Retinal pigment epithelial cell (primary cell): ENCODE data around the gene NBAS.
"Not testable (repeated sequence)": the region's sequence is repeated elsewhere in the genome, so short reads cannot be mapped to it uniquely, and the experiment has no call there.

Source experiments
- DNase-seq: peaks from one replicate; pipeline ENCODE4 v3.0.0-alpha.2; 2010; ENCODE audit warnings: low read depth
- H3K4me3 ChIP-seq: 2 replicates; pipeline ENCODE4 v1.5.1; 2011; ENCODE audit warnings: mild to moderate bottlenecking, low read length, control low read depth, moderate library complexity
- TF ChIP-seq, protein P1 (sequence below): conservative IDR thresholded peaks from 2 replicates; pipeline ENCODE4 v1.5.1; 2011; ENCODE audit warnings: low read depth, low read length, control low read depth, inconsistent platforms

NBAS gene

DNA sequence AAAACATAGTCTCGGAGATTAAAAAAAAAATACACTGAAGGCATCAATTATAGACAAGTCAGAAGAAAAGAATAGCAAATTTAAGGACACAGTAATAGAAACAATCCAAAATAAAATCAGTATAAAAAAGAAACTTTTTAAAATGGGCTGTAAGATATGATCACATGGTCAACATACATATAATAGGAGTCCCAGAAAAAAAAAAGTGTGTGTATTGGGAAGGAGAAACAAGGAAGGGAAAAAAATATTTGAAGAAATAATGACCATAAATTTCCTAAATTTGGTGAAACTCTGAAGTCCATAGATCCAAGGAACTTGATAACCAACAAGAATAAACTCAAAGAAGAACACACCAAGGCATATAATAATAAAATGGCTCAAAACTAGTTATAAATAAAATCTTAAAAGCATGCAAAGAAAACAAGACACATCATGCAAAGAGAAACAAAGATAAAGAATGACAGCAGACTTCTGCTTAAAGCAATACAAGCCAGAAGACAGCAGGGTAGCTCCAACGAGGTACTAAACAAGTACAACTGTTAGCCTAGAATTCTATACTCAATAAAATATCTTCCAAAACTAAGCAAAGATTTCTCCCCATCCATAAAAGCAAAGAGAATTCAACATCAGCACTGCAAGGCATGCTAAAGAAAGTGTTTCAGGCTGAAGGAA, 115.1 kb downstream of the NBAS start:
- TF ChIP-seq, protein P1, sequence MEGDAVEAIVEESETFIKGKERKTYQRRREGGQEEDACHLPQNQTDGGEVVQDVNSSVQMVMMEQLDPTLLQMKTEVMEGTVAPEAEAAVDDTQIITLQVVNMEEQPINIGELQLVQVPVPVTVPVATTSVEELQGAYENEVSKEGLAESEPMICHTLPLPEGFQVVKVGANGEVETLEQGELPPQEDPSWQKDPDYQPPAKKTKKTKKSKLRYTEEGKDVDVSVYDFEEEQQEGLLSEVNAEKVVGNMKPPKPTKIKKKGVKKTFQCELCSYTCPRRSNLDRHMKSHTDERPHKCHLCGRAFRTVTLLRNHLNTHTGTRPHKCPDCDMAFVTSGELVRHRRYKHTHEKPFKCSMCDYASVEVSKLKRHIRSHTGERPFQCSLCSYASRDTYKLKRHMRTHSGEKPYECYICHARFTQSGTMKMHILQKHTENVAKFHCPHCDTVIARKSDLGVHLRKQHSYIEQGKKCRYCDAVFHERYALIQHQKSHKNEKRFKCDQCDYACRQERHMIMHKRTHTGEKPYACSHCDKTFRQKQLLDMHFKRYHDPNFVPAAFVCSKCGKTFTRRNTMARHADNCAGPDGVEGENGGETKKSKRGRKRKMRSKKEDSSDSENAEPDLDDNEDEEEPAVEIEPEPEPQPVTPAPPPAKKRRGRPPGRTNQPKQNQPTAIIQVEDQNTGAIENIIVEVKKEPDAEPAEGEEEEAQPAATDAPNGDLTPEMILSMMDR: no peak

DNA sequence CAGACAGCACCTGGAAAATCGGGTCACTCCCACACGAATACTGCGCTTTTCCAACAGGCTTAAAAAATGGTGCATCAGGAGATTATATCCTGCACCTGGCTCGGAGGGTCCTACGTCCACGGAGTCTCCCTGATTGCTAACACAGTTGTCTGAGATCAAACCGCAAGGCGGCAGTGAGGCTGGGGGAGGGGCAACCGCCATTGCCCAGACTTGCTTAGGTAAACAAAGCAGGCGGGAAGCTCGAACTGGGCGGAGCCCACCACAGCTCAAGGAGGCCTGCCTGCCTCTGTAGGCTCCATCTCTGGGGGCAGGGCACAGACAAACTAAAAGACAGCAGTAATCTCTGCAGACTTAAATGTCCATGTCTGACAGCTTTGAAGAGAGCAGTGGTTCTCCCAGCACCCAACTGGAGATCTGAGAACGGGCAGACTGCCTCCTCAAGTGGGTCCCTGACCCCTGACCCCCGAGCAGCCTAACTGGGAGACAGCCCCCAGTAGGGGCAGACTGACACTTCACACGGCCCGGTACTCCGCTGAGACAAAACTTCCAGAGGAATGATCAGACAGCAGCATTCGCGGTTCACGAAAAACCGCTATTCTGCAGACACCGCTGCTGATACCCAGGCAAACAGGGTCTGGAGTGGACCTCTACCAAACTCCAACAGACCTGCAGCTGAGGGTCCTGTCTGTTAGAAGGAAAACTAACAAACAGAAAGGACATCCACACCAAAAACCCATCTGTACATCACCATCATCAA, 121.2 kb downstream of the NBAS start:
- not testable (repeated sequence) for H3K4me3 ChIP-seq, DNase-seq

More for the DNA sequence above, 115.1 kb downstream of the NBAS start:
- no peak for DNase-seq
- H3K4me3 ChIP-seq: no peak overlapping the region

DNA sequence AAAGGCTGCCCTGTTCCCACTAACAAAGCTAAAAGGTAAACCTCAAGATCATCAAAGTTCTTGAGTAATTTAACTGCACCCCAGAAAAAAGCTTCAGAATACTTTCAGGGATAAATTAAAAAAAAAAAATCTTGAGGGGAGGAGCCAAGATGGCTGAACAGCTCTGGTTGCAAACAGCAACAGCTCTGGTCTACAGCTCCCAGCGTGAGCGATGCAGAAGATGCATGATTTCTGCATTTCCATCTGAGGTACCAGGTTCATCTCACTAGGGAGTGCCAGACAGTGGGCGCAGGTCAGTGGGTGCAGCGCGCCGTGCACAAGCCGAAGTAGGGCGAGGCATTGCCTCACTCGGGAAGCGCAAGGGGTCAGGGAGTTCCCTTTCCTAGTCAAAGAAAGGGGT, 121.8 kb downstream of the NBAS start:
- DNase-seq, H3K4me3 ChIP-seq: not testable (repeated sequence)

DNA sequence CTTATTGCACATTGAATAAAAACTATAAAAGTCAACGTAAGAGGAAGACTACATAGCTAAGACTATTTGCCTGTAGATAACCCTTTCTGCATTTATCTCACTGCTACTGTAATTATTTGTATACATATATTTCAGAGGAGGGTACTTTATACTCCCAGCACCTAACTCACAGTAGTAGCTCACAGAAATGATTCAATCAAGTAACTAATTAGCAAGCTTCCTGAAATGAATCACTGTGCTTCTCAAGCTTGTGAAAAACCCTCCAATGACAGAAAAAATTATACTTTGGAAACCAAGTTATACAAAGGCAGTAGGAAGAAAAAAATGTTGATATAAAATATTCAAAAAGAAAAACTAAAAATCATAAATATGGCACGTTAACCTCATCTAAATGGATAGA, 124.9 kb downstream of the NBAS start:
- no peak for DNase-seq
- H3K4me3 ChIP-seq: no peak overlapping the region
- TF ChIP-seq, protein P1: no peak

DNA sequence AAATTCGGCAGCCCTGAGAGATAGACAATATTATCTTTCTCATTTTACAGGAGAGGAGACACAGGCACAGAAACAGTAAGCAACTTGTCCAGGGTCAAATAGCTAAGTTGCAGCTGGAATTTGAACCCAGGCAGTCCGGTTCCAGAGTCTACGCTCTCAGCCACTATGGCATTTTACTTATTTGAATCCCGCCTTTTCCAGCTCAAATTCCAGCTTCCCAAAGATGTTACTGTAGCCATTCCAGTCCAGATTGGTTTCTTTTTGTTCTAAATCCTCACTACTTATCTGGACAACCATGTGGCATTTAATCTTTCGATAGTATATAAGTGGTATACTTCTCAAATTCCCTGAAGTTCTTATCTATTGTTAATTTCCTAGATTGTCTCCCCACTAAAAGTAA, 125.7 kb downstream of the NBAS start:
- TF ChIP-seq, protein P1: no peak
- H3K4me3 ChIP-seq: no peak overlapping the region
- no peak for DNase-seq

DNA sequence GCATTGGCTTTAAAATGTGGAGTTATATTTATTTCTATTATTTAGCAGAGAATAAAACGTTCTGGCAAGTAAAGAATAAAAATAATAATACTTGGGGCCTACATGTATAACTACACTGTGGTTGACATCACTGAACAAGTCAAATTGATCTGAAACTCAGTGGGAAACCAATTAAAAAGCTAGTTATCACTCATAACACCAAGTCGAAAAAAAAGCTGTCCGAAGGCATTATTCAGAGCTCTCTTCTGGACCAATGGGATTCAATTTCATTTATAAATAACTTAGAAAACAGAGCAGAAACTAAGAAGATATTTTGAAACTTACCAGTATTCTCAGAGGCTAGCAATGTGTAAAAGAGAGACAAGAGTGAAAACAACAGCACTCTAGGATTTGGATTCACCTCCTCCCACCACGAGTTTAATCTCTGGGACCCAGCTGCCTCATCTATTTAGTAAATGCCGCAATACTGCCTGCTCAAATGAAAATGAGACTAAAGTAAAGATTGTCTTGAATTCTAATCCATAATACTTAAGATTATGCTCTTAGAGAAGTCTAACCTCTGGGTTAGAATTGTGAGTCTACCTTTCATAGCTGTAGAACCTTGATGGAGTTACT, 128.4 kb downstream of the NBAS start:
- no peak for DNase-seq
- H3K4me3 ChIP-seq: no peak overlapping the region
- TF ChIP-seq, protein P1: no peak

DNA sequence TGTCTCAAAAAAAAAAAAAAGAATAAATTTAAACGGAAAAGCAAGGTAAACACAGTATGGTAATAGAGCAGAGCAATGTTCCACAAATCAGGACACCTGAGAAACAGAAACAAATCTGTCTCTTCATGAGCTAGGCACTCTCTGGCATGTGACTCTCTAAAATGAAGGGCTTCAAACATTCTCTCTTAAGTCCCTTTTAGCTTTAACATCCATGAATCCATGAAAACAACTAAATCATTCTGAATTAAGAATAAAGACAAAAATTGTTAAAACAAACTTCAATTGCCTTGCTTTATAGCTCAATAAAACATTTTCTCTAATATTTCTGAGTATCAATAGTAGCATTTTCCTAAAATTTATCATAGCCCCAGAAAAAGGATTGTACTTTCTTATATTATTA, 132.1 kb downstream of the NBAS start:
- H3K4me3 ChIP-seq: no peak overlapping the region
- TF ChIP-seq, protein P1: no peak
- no peak for DNase-seq

DNA sequence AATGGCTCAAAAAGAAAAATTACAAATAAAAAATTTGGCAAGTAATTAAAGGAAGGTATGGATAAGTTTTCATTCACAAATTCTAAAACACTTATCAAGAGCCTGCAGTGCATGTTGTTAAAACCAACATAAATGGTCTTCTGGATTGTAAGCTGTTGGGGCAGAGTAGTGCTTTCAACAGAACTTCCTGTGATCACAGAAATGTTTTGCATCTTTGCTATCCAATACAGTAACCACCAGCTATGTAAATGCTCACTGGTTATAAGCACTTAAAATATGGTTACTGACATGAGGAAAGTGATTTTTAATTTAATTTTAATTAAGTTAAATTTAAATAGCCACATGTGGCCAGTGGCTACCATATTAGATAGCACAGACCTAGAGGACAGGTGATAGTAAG, 133.1 kb downstream of the NBAS start:
- no peak for DNase-seq
- TF ChIP-seq, protein P1: no peak

More for the DNA sequence above, 133.1 kb downstream of the NBAS start:
- no peak overlapping the region for H3K4me3 ChIP-seq
